ENCODE results near the gene NDUFA8.

NDUFA8 gene

GRCh38 chr9:122159026-122159924 lies at the start of gene NDUFA8, which contains the start of gene MORN5:
Gene NDUFA8 (minus strand): TSS chr9:122159779. CDS start chr9:122159677, 102 bp downstream.
Gene MORN5 (plus strand): TSS chr9:122159908. CDS start chr9:122159973, 65 bp downstream.
- DNase-seq (ENCODE audit: low spot score): peak; percentile 96

GRCh38 chr9:122207096-122207495 lies 47.5 kb upstream of the NDUFA8 start:
- no peak for DNase-seq (ENCODE audit: low spot score)

DNA sequence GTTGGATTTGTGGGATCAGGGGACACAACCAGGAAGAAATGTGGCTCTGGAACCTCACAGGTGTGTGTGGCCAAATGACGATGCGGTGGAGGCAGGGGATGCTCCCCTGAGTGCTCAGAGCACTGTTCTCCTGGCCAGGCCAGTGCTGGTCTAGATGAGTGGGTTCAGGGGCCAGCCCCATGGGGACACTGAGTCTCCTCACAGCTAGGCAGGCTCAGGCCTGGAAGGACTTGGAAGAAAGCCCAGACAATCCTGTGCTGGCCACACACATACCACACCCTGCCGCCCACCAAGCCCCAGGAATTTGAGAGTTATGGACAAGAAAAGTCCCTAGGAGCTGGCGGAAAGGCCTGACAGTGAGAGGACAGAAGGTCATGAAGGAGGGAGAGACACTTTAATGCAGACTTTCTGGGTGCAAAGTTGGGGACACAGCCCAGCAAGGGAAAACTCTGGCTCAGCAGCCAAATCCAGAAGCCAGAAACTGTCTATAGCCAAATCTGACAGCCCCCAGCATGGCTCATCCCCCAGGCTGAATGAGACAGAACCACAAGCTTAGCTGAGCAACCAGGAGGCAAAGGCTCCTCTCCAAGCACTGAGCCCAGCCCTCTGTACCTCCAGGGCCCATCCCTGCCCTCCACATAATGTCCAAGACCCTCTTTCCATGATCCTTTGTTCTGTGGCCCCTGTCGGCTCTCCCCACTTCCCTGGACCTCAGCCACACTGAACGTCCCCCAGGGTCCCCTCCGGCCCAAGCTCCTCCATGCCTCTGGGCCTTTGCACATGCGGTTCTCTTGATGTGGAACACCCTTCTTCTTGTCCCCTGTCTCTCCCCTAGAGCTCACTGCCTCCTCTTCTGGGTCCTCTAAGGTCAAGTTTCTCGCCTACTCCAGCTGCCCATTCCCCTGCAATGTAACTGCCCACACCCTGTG lies 46.8 kb upstream of the NDUFA8 start:
- no peak for DNase-seq (ENCODE audit: low spot score)

DNA sequence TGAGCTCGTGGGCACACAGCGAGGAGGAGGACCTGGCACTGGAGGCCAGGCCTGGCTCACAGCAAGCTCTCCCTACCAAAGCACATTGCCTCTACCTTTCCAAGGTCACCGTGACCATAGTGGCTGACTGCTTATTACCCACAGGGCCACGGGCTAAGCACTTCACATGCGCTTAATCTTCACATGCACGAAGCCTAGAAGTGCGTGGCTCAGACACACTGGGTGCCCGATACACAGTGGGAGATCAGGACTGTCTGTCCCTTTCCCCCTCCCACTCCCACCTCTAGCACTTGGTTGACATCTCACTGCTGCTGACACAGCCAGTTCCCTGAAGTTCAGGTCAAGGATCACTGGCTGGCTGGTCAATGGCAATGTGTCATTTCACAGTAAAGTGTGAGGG lies 45.6 kb upstream of the NDUFA8 start:
- no peak for DNase-seq (ENCODE audit: low spot score)

DNA sequence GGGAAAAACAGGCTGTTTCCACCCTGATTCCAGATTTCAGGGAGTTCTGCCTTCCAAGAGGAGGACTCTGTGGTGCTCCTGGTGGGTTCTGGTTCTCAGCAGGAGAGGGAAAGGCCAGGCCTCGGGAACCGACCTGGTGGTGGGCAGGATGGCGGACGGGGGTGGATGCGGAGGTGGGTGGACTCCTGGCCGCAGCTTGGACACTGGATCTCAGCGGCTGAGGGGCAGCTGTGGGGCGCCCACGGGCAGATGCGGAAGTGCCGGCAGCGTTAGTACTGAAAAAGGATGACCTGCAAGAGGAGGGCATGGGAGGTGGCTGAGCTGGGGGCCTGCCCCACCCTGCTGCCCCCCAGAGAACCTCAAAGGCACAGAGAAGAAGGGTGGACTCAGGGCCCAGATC lies 44.9 kb upstream of the NDUFA8 start:
- no peak for DNase-seq (ENCODE audit: low spot score)

GRCh38 chr9:122204055-122204454 lies 44.5 kb upstream of the NDUFA8 start:
- no peak for DNase-seq (ENCODE audit: low spot score)

DNA sequence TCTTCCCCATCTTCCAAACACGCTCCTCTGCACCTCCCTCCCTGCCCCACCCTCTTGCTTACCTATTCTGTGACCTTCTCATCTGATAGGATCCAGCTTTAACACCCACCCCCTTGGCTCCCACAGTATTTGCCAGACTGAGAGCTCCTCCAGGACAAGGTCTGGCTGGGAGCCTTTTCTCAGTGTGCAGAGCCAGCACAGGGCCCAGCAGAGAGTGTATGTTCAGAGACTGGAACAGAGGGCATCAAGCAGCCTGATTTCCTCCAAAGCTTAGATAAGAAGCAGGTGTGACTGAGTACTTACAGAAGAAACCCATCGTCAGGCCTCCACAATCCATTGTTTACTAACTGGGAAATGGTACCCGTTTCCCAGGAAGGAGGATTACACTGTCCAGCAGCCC lies 42.5 kb upstream of the NDUFA8 start:
- no peak for DNase-seq (ENCODE audit: low spot score)

GRCh38 chr9:122201641-122202040 lies 42.1 kb upstream of the NDUFA8 start:
- DNase-seq (ENCODE audit: low spot score): no peak

GRCh38 chr9:122200960-122201595 lies 41.5 kb upstream of the NDUFA8 start:
- no peak for DNase-seq (ENCODE audit: low spot score)

DNA sequence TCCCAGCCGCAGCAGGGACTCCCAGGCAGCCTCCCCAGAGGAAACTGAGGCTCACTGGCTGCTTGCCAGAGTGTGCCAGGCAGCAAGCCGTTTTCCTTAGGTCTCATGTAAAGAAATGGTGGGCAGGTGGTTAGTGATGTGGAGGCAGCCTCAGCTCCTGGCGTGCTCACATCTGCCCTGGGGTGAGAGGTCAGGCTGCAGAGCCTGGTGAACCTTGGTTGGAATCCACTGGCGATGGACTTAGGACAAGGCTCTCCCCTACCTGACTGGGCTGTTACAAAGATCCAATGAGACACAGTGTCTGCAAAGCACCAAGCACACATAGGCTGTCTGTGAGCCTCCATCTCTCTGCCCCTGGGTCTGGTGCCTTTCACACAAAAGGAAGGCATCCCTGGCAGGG lies 38.3 kb upstream of the NDUFA8 start:
- no peak for DNase-seq (ENCODE audit: low spot score)

DNA sequence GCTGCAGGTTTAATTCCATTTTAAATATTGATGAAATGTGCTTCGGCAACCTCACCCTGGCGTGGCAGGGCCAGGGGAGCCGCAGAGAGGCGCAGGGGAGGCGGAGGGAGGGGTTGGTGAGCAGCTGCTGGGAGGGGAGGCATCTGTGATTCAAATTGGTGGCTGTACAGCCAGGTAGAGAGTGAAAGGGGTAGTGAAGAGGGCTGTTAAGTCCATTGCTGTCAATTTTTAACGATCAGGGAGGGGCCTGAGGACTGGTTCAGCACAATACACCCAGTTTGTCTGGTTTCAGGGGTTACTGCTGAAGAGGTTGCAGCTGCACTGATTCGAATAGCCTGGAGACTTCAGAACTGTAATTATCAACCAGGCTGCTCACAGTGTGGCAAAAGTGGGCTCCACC lies 37.8 kb upstream of the NDUFA8 start:
- no peak for DNase-seq (ENCODE audit: low spot score)

DNA sequence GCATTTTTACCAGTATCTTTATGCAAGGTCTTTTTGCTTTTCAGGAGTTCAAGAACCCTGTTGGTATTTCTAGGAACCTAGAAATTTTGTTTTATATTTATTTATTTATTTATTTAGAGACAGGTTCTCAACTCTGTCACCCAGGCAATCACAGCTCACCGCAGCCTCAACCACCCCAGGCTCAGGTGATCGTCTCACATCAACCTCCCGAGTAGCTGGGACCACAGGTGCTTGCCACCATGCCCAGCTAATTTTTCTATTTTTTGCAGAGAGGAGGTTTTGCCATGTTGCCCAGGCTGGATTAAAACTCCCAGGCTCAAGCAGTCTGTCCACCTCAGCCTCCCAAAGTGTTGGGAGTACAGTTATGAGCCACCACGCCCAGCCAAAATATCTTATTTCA lies 36.3 kb upstream of the NDUFA8 start:
- DNase-seq (ENCODE audit: low spot score): no peak

- DNase-seq (ENCODE audit: low spot score): no peak
Measured at GRCh38 chr9:122193651-122194050, 34.1 kb upstream of the NDUFA8 start.

- no peak for DNase-seq (ENCODE audit: low spot score)
Measured at GRCh38 chr9:122192914-122193525, 33.4 kb upstream of the NDUFA8 start.

DNA sequence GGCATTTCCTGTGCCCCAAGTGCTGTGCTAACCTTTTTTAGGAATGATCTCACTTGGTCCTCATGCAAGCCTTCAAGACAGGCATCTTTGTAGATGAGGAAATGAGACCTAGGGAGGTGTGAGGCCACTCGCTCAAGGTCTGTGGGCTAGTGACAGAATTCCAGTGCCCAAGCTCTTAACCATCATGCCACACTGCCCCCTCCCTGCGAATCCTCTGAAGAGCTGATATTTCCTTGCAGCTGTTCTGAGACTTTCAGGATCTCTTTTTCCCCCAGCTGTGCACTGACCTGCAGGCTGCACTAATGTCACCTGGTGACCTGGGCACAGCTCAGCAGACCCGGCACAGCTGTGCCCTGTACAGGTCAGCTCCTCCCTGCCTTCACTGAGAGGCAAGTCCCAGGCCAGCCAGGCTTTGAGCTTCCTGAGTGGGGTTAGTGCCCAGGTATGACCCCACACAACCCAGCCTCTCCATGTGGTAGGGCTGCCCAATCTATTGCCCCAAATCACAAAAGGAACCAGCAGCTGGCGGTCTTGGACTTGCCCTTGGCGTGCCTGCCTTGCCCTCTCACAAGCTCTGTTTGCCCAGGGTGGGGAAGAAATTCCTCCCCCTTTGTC lies 32.8 kb upstream of the NDUFA8 start:
- no peak for DNase-seq (ENCODE audit: low spot score)

GRCh38 chr9:122191584-122191983 lies 32.0 kb upstream of the NDUFA8 start:
- no peak for DNase-seq (ENCODE audit: low spot score)

DNA sequence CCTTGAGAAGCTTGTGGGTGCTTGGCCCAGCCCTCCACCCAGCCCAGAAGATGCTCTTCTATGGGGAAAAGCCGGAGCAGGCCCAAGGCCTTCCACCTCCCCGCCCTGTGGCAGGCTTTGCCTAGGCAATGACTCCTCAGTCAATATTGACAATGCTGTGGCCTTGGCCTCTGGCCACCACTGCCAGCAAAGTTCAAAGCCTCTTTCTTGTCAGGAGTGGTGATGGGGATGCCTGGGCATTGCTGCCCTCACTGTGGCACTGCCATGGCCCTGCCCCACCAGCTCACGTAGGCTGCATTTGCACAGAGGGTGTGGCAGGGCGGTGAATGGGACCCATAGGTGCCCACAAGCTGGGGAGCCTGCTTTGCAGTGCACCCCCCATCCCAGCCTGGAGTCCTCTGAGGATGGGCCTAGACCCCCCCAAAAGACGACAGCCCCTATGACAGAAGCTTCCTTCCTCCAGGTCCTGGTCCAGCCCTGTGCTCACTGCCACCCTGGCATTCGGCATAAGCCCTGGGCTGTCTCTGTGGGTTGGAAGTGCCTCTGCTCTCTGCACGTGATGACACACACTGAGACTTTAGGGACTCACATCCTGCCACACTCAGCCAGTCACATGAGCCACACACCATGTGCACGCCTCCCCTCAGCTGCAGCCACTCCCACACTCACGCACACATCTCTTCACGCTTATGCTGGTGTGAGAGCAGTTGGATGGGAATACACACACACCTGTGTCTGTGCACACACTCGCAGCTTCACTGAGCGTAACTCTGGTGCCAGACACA lies 31.2 kb upstream of the NDUFA8 start:
- no peak for DNase-seq (ENCODE audit: low spot score)

DNA sequence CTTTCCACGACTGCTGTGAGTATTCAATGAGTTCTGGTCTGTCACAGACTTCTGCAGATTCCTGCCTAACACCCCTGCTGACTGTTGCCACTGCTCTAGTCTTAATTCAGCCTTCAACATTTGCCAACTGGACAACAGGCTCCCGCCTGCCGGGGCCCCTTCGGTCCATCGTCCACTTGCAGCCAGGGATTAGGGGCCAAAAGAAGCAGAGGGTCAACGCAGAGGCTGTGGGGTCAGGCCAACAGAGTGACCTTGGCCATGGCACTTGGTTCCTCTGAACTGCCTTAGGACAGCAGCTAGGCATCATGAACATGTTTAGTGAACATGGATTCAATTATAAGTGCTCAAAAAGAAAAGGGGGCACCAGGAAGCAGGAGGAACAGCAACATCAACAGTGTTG lies 28.8 kb upstream of the NDUFA8 start:
- DNase-seq (ENCODE audit: low spot score): no peak

DNA sequence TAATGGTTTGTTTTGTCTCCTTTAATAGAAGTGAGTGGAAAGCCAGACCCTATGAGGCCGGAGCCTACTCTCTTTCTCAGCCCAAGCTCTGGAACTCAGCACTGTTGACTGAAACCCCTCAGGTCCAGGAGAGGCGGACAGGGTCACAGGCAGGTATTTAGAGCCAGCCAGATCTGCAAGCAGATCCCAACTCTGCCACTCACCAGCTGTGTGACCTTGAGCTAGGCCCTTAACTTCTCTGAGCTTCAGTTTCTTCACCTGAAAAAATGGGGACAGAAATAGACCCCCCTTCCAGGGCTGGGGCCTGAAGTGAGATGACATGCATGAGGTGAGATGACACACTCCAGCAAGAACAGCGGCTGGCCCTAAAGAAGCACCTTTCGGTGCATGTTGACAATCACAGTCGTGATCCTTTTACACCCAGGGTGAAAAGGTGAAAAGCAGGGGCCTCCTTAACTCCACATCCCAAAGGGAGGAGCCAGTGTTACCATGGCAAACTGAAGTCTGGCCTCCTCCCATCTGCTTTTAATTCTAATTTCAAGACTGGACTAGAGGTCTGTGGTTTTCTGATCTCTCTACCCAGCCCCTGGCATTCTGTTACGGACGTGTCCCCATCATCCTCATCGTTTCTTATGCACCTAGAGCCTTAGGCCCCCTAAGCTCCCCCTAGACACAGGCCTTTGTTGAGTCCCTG lies 27.3 kb upstream of the NDUFA8 start:
- no peak for DNase-seq (ENCODE audit: low spot score)

- no peak for DNase-seq (ENCODE audit: low spot score)
Measured at GRCh38 chr9:122186301-122186700, 26.7 kb upstream of the NDUFA8 start.
